SK-N-SH (cell line): ENCODE measurements around the gene CALN1. TPM values are rescaled to one million over a fixed set of nuclear protein-coding genes. Genes with fewer than 3 reads are reported as not detected.

Experiments used
- CTCF ChIA-PET: fragments of 300-600, 350-600 bp; formaldehyde crosslinking; extraction: SDS; loops from one replicate; lab custom pipeline; 2021; lab: Yijun Ruan, JAX
- POLR2A ChIA-PET: fragments of 350-600 bp; sonication (Branson Sonifier 250); formaldehyde crosslinking; extraction: SDS; loops from one replicate; lab custom pipeline; 2020; ENCODE audit warnings: antibody characterized with exemption, inconsistent platforms; lab: Yijun Ruan, JAX
- DNase-seq: peaks from one replicate; pipeline ENCODE4 v3.0.0; 2012
- H2AFZ ChIP-seq: fragments of 200-600 bp; sonication (generic); 2 replicates; pipeline ENCODE4 v1.8.1; 2016; ENCODE audit warnings: antibody characterized with exemption, mild to moderate bottlenecking, low read depth
- H3F3A ChIP-seq: fragments of 200-600 bp; sonication (generic); replicated peaks from 2 replicates; pipeline ENCODE3; 2016; ENCODE audit warnings: antibody characterized with exemption, mild to moderate bottlenecking; ENCODE audit not compliant: insufficient read depth
- H3K27ac ChIP-seq, 2 experiments: fragments of 200-500 bp in 1 of 2; fragments of 200-600 bp in 1 of 2; sonication (Bioruptor generic) in 1 of 2; sonication (generic), shearing (Covaris generic) in 1 of 2; 2 replicates each; pipeline versions ENCODE4 v1.5.1 to v1.6.1; 2014 to 2016; ENCODE audit warnings: low read depth in 2 of 2, inconsistent platforms in 1 of 2, low read length in 1 of 2, mild to moderate bottlenecking in 1 of 2, mixed read lengths in 1 of 2
- H3K27me3 ChIP-seq: fragments of 200-600 bp; sonication (generic), shearing (Covaris generic); 2 replicates; pipeline ENCODE4 v1.6.1; 2016; ENCODE audit warnings: mixed run types; ENCODE audit not compliant: insufficient read depth
- H3K36me3 ChIP-seq, 2 experiments: fragments of 200-500 bp in 1 of 2; fragments of 200-600 bp in 1 of 2; sonication (Bioruptor generic) in 1 of 2; sonication (generic) in 1 of 2; replicated peaks in 1 of 2; 2 replicates each; pipeline versions ENCODE3 to v1.5.1; 2014 to 2016; ENCODE audit warnings: low read length in 1 of 2, mild to moderate bottlenecking in 1 of 2; ENCODE audit not compliant: insufficient read depth in 2 of 2, control insufficient read depth in 1 of 2
- H3K4me1 ChIP-seq, 2 experiments: fragments of 200-500 bp in 1 of 2; fragments of 200-600 bp in 1 of 2; sonication (Bioruptor generic) in 1 of 2; sonication (generic), shearing (Covaris generic) in 1 of 2; 2 replicates each; pipeline versions ENCODE4 v1.5.1 to v1.6.1; 2014 to 2016; ENCODE audit warnings: low read depth in 1 of 2, low read length in 1 of 2, mixed run types in 1 of 2; ENCODE audit not compliant: insufficient read depth in 2 of 2, control insufficient read depth in 1 of 2
- H3K4me2 ChIP-seq: fragments of 200-600 bp; sonication (generic), shearing (Covaris generic); 2 replicates; pipeline ENCODE4 v1.6.1; 2017; ENCODE audit warnings: mixed run types
- H3K4me3 ChIP-seq, 2 experiments: fragments of 200-500 bp in 1 of 2; fragments of 200-600 bp in 1 of 2; sonication (Bioruptor generic) in 1 of 2; sonication (generic), shearing (Covaris generic) in 1 of 2; 2 replicates each; pipeline versions ENCODE4 v1.5.1 to v1.8.1; 2014 to 2016; ENCODE audit warnings: low read depth in 2 of 2, inconsistent platforms in 1 of 2, low read length in 1 of 2, mild to moderate bottlenecking in 1 of 2, mixed read lengths in 1 of 2, moderate library complexity in 1 of 2
- H3K79me2 ChIP-seq: fragments of 200-600 bp; sonication (generic); 2 replicates; pipeline ENCODE4 v1.8.1; 2017; ENCODE audit warnings: mild to moderate bottlenecking; ENCODE audit not compliant: insufficient read depth
- H3K9ac ChIP-seq: fragments of 200-600 bp; sonication (generic); 2 replicates; pipeline ENCODE4 v1.6.1; 2017; ENCODE audit warnings: mixed run types
- H3K9me2 ChIP-seq: fragments of 200-600 bp; sonication (generic); 2 replicates; pipeline ENCODE4 v1.6.1; 2017; ENCODE audit warnings: mixed run types
- H3K9me3 ChIP-seq: fragments of 200-600 bp; sonication (generic); 2 replicates; pipeline ENCODE4 v1.6.1; 2017; ENCODE audit warnings: mixed run types, mild to moderate bottlenecking, moderate library complexity
- H4K20me1 ChIP-seq: fragments of 200-600 bp; sonication (generic); 2 replicates; pipeline ENCODE4 v1.6.1; 2017; ENCODE audit warnings: mild to moderate bottlenecking, mixed run types; ENCODE audit not compliant: insufficient read depth
- EZH2phosphoT487 ChIP-seq: fragments of 200-600 bp; sonication (generic); IDR thresholded peaks from 2 replicates; pipeline ENCODE4 v1.6.1; 2017; ENCODE audit warnings: low read depth, mixed run types, mild to moderate bottlenecking, antibody characterized with exemption, moderate library complexity, borderline replicate concordance
- FOXJ3 ChIP-seq: sonication (generic); formaldehyde crosslinking; IDR thresholded peaks from 2 replicates; pipeline ENCODE4 v1.5.1; 2020; ENCODE audit warnings: mild to moderate bottlenecking, missing genetic modification reagents
- FOXM1 ChIP-seq: IDR thresholded peaks from 2 replicates; pipeline ENCODE4 v1.4.0; 2012; ENCODE audit warnings: low read depth, mild to moderate bottlenecking
- JUND ChIP-seq: IDR thresholded peaks from 2 replicates; pipeline ENCODE4 v1.4.0; 2012
- NFIC ChIP-seq: IDR thresholded peaks from 2 replicates; pipeline ENCODE4 v1.4.0; 2012; ENCODE audit warnings: borderline replicate concordance
- NRF1 ChIP-seq: IDR thresholded peaks from 2 replicates; pipeline ENCODE4 v1.6.1; 2012; ENCODE audit warnings: low read depth, mild to moderate bottlenecking, low read length
- RXRA ChIP-seq: IDR thresholded peaks from 2 replicates; pipeline ENCODE4 v1.4.0; 2012; ENCODE audit warnings: low read depth, mild to moderate bottlenecking, borderline replicate concordance
- SIN3A ChIP-seq: IDR thresholded peaks from 2 replicates; pipeline ENCODE4 v1.6.1; 2012; ENCODE audit warnings: low read depth, mild to moderate bottlenecking, low read length, moderate library complexity, borderline replicate concordance
- SMC3 ChIP-seq: IDR thresholded peaks from 2 replicates; pipeline ENCODE4 v1.6.1; 2012; ENCODE audit warnings: low read depth, low read length, improper control_type of control experiment
- TCF12 ChIP-seq: IDR thresholded peaks from 2 replicates; pipeline ENCODE4 v1.4.0; 2012
- YY1 ChIP-seq: IDR thresholded peaks from 2 replicates; pipeline ENCODE4 v1.4.0; 2012; ENCODE audit warnings: low read depth, mild to moderate bottlenecking
- WGBS: methylation state at CpG from one replicate; pipeline ENCODE4 v1.1.6; 2017; ENCODE audit warnings: low lambda C conversion rate; 5-methylcytosine and 5-hydroxymethylcytosine counted together
- polyA plus RNA-seq, 3 experiments: library from polyadenylated mRNA; depleted of rRNA; stranded (reverse); fragments of >200 nt; gene quantifications; 2 replicates each; pipeline ENCODE4 v1.2.3, GENCODE V29; 2012
- TF ChIP-seq, protein P1 (sequence below): IDR thresholded peaks from 2 replicates; pipeline ENCODE4 v1.6.1; 2012; ENCODE audit warnings: mild to moderate bottlenecking, low read depth, low read length, moderate library complexity
- TF ChIP-seq, protein P2 (sequence below): fragments of 150-350 bp; IDR thresholded peaks from 2 replicates; pipeline ENCODE4 v1.6.1; 2017; ENCODE audit warnings: antibody characterized with exemption, low read length, low read depth, borderline replicate concordance
- TF ChIP-seq, protein P3 (sequence below): fragments of 150-350 bp; IDR thresholded peaks from 2 replicates; pipeline ENCODE4 v1.6.1; 2016; ENCODE audit warnings: mild to moderate bottlenecking, low read depth, low read length
- TF ChIP-seq, protein P4 (sequence below): IDR thresholded peaks from 2 replicates; pipeline ENCODE4 v1.4.0; 2012; ENCODE audit warnings: low read depth, borderline replicate concordance
- TF ChIP-seq, protein P5 (sequence below): fragments of 200-600 bp; sonication (generic); IDR thresholded peaks from 2 replicates; pipeline ENCODE4 v1.6.1; 2017; ENCODE audit warnings: antibody characterized with exemption, mild to moderate bottlenecking, moderate library complexity
- TF ChIP-seq, protein P6 (sequence below): IDR thresholded peaks from 2 replicates; pipeline ENCODE4 v1.4.0; 2012; ENCODE audit warnings: low read depth

The CALN1 gene
- polyA plus RNA-seq, 1 of the 3 experiments (the other 2 are of a cell fraction), result not detected

DNA sequence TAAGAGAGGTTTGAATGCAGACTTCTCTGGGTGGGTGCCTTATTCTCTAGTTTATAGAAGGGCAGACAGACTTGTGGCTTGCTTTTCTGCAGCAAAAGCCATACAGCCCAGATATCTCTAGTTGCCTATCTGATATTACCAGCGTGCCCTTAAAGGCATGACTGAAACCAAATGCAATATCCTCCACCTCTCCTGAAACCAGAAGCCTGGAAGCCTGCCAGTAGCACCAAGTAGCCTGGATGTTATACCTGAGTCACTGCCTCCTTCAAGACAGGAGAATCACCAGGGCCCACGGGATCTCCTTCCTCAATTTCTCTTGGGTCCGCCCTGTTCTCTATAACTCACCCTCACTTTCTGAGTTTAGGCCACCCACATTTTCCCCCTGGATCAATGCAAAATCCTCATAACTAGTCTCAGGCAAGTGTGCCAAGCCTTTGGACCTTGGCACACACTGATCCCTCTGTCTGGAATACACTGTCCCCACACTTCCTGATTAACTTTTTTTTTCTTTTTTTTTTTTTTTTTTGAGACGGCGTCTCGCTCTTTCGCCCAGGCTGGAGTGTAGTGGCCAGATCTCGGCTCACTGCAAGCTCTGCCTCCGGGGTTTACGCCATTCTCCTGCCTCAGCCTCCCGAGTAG, 641.8 kb downstream of the CALN1 start (continued):
- TF ChIP-seq, protein P1, sequence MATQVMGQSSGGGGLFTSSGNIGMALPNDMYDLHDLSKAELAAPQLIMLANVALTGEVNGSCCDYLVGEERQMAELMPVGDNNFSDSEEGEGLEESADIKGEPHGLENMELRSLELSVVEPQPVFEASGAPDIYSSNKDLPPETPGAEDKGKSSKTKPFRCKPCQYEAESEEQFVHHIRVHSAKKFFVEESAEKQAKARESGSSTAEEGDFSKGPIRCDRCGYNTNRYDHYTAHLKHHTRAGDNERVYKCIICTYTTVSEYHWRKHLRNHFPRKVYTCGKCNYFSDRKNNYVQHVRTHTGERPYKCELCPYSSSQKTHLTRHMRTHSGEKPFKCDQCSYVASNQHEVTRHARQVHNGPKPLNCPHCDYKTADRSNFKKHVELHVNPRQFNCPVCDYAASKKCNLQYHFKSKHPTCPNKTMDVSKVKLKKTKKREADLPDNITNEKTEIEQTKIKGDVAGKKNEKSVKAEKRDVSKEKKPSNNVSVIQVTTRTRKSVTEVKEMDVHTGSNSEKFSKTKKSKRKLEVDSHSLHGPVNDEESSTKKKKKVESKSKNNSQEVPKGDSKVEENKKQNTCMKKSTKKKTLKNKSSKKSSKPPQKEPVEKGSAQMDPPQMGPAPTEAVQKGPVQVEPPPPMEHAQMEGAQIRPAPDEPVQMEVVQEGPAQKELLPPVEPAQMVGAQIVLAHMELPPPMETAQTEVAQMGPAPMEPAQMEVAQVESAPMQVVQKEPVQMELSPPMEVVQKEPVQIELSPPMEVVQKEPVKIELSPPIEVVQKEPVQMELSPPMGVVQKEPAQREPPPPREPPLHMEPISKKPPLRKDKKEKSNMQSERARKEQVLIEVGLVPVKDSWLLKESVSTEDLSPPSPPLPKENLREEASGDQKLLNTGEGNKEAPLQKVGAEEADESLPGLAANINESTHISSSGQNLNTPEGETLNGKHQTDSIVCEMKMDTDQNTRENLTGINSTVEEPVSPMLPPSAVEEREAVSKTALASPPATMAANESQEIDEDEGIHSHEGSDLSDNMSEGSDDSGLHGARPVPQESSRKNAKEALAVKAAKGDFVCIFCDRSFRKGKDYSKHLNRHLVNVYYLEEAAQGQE, result no peak
- TF ChIP-seq, protein P2, sequence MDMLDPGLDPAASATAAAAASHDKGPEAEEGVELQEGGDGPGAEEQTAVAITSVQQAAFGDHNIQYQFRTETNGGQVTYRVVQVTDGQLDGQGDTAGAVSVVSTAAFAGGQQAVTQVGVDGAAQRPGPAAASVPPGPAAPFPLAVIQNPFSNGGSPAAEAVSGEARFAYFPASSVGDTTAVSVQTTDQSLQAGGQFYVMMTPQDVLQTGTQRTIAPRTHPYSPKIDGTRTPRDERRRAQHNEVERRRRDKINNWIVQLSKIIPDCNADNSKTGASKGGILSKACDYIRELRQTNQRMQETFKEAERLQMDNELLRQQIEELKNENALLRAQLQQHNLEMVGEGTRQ, result no peak
- no peak for TF ChIP-seq SIN3A

DNA sequence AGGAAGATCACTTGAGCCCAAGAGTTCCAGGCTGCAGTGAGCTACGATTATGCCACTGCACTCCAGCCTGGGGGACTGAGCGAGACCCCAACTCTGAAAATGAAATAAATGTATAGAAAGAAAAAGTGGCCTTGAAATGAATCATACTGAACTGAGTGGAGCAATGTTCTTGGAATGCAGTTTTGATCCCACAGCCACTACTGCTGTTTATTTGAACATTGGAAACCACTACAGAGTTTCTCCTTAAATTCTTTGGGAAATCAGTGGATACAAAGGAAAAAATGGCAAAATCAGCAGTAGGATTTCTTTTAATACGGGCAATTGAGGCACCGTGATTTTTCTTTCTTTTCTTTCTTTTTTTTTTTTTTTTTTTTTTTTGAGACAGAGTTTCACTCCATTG, 642.8 kb downstream of the CALN1 start:
- no peaks in the 10 kb centered on the region for H3K27me3 ChIP-seq
- CTCF ChIA-PET, result interaction anchor here (0.9 kb wide), 1 partner anchor 17 kb away, joined by 4 read pairs; no protein-coding TSS in a partner anchor
- TF ChIP-seq YY1, result no peak
- TF ChIP-seq RXRA, result no peak
- no peak for TF ChIP-seq SIN3A
- TF ChIP-seq, protein P3, sequence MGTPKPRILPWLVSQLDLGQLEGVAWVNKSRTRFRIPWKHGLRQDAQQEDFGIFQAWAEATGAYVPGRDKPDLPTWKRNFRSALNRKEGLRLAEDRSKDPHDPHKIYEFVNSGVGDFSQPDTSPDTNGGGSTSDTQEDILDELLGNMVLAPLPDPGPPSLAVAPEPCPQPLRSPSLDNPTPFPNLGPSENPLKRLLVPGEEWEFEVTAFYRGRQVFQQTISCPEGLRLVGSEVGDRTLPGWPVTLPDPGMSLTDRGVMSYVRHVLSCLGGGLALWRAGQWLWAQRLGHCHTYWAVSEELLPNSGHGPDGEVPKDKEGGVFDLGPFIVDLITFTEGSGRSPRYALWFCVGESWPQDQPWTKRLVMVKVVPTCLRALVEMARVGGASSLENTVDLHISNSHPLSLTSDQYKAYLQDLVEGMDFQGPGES, result no peak
- TF ChIP-seq, protein P4, sequence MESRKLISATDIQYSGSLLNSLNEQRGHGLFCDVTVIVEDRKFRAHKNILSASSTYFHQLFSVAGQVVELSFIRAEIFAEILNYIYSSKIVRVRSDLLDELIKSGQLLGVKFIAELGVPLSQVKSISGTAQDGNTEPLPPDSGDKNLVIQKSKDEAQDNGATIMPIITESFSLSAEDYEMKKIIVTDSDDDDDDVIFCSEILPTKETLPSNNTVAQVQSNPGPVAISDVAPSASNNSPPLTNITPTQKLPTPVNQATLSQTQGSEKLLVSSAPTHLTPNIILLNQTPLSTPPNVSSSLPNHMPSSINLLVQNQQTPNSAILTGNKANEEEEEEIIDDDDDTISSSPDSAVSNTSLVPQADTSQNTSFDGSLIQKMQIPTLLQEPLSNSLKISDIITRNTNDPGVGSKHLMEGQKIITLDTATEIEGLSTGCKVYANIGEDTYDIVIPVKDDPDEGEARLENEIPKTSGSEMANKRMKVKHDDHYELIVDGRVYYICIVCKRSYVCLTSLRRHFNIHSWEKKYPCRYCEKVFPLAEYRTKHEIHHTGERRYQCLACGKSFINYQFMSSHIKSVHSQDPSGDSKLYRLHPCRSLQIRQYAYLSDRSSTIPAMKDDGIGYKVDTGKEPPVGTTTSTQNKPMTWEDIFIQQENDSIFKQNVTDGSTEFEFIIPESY, result no peak
- no peak for TF ChIP-seq NFIC
- TF ChIP-seq NRF1, result no peak
- TF ChIP-seq, protein P5, sequence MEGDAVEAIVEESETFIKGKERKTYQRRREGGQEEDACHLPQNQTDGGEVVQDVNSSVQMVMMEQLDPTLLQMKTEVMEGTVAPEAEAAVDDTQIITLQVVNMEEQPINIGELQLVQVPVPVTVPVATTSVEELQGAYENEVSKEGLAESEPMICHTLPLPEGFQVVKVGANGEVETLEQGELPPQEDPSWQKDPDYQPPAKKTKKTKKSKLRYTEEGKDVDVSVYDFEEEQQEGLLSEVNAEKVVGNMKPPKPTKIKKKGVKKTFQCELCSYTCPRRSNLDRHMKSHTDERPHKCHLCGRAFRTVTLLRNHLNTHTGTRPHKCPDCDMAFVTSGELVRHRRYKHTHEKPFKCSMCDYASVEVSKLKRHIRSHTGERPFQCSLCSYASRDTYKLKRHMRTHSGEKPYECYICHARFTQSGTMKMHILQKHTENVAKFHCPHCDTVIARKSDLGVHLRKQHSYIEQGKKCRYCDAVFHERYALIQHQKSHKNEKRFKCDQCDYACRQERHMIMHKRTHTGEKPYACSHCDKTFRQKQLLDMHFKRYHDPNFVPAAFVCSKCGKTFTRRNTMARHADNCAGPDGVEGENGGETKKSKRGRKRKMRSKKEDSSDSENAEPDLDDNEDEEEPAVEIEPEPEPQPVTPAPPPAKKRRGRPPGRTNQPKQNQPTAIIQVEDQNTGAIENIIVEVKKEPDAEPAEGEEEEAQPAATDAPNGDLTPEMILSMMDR, result no peak
- TF ChIP-seq TCF12, result no peak
- TF ChIP-seq JUND, result no peak
- TF ChIP-seq SMC3, result no peak
- TF ChIP-seq, protein P6, sequence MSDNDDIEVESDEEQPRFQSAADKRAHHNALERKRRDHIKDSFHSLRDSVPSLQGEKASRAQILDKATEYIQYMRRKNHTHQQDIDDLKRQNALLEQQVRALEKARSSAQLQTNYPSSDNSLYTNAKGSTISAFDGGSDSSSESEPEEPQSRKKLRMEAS, result no peak
- no peak for TF ChIP-seq EZH2phosphoT487
- no peak for TF ChIP-seq FOXM1
- no peak for TF ChIP-seq FOXJ3 (CRISPR knock-in tag)
- TF ChIP-seq, all 33 proteins: peak for 0
- Histone ChIP-seq H3K9ac (no peak overlapping the region), H3K4me3 (no peak overlapping the region), H3K4me1 (no peaks in the 10 kb centered on the region), H4K20me1 (no peaks in the 10 kb centered on the region), H3K9me3 (no peaks in the 10 kb centered on the region), H3K79me2 (no peaks in the 10 kb centered on the region), H3K4me2 (no peak overlapping the region), H3K9me2 (no peaks in the 10 kb centered on the region), H3K36me3 (no peaks in the 10 kb centered on the region), H3F3A (no peaks in the 10 kb centered on the region), H2AFZ (no peak overlapping the region), H3K27ac (no peak overlapping the region)
- no peak for DNase-seq
- POLR2A ChIA-PET, result no interaction called here
- WGBS, result 18% methylated on average over 4 of the region's 4 CpGs
